HG02588 (cell line): ENCODE measurements around the gene CSTPP1.
"Not testable (repeated sequence)": the region's sequence is repeated elsewhere in the genome, so short reads cannot be mapped to it uniquely, and the experiment has no call there.

Experiments
- ATAC-seq: cut with Tn5 transposase; IDR thresholded peaks from one replicate; pipeline ENCODE4 v1.9.1; 2021; ENCODE audit warnings: mild to moderate bottlenecking, moderate library complexity; ENCODE audit not compliant: unreplicated experiment

Gene CSTPP1

DNA sequence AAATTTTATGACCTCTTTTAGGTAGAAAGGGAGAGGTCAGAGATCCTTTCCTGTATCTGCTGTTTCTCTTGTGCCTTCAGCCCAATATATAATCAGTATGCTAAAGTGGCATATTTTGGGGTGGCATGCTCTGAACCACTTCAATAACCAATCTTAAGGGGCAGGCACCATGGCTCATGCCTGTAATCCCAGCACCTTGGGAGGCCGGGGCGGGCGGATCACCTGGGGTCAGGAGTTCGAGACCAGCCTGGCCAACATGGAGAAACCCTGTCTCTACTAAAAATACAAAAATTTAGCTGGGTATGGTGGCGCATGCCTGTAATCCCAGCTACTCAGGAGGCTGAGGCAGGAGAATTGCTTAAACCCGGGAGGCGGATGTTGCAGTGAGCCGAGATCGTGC is 261.6 kb downstream of the CSTPP1 start:
- not testable (repeated sequence) for ATAC-seq

DNA sequence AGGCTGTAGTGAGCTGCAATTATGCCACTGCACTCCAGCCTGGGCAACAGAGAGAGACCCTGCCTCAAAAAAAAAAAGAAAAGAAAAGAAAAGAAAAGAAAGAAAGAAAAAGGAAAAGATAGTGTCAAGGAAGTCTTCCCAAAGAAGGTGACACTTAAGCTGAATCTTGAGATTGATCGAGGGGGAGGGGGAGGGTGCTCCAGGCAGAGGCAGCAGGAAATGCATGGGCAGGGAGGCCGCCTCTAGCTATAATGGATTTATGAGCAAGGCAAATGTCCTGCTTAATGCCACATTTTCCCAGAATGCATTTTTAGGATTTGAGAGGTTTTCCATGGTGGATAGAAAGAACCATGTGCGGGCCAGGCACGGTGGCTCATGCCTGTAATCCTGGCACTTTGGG is 264.5 kb downstream of the CSTPP1 start:
- ATAC-seq, result no peak

DNA sequence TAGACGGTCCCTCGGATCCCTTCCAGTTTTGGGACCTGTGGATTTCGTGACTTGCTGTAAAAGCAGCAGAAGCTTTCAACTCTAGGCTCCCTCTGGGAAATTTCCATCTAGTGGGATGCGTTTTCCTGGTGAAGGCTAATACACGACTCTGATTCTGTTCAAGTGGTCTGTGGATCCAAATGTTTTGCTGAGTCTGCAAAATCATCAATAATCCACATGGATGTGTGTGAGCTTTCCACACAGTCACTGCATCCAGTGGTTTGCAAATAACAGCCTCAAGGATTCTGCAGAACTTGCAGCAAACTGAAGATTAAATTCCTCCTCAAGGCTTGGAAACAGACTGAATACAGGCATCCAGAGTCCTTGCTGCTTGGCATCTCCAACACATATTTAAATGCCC is 266.0 kb downstream of the CSTPP1 start:
- ATAC-seq, result no peak

DNA sequence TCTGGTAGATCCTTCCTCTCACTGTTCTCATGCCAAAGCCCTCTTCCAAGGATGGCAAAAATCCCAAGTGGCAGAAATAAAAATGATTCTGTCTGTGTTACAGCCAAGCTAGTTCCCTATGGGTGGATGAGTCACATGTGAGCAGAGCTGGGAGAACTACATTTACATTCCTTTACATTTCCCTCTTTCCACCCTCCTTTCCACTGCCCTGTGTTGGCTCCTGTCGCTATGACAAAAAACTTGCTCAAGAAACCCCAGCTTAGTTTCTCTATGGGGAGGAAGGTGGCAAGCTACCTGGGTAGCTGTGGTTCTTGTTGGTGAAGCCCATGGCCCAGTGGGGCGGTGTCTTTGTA is 268.1 kb downstream of the CSTPP1 start:
- ATAC-seq, result no peak

DNA sequence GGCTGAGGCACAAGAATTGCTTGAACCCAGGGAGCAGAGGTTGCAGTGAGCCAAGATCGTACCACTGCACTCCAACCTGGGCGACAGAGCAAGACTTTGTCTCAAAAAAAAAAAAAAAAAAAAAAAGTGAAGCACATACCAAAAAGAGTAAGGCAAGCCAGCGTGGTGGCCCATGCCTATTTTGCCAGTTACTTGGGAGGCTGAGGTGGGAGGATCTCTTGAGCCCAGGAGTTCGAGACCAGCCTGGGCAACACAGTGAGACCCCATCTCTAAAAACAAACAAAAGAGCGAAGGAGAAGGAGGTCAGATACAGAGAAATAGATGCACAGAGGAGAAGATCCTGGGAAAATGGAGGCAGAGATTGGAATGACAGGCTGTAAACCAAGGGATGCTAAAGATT is 270.0 kb downstream of the CSTPP1 start:
- not testable (repeated sequence) for ATAC-seq

DNA sequence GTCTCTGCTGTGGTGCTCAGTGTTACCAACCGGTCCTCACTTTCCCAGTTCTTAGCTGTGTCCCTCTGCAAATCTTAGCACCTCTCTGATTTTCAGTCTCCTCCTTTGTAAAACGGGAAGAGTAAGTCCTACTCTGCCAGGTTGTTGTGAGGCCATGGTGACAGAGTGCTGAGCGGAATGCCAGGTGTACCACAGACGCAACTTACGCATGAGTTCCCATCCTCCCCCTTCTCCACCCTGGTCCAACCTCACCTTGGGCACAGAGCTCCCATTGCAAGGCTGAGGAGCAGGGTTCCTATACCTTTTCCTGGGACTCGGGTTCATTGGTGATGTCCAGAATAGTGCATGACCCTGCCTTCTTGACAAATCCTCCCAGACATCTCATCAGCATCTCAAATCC is 270.9 kb downstream of the CSTPP1 start:
- no peak for ATAC-seq

DNA sequence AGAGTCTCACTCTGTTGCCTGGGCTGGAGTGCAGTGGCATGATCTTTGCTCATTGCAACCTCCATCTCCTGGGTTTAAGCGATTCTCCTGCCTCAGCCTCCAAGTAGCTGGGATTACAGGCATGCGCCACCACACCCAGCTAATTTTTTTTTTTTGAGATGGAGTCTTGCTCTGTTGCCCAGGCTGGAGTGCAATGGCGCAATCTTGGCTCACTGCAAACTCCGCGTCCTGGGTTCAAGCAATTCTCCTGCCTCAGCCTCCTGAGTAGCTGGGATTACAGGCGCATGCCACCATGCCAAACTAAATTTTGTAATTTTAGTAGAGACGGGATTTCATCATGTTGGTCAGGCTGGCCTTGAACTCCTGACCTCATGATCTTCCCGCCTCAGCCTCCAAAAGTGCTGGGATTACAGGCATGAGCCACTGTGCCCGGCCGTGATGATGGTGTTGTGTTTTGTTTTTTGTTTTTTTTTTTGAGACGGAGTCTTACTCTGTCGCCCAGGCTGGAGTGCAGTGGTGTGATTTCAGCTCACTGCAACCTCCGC is 271.5 kb downstream of the CSTPP1 start:
- ATAC-seq, result not testable (repeated sequence)

DNA sequence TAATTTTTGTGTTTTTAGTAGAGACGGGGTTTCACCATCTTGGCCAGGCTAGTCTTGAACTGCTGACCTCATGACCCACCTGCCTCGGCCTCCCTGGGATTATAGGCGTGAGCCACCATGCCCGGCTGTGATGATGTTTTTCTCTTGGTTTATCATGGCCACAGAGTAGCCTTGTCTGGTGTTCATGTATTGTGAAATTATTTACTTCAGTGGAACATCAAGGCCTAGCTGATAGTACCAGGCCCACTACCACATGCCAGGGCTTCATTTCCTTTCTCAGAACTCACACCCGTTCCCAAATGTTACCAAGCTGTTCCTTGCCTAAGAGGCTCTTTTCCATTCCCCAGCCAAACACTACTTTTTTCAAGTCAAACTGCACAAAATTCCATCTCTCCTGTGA is 272.1 kb downstream of the CSTPP1 start:
- no peak for ATAC-seq
